Right kidney (tissue), 1 donor: ENCODE data around the gene SLC6A17.

ENCODE experiments used
- DNase-seq: peaks from one replicate; pipeline ENCODE4 v3.0.0-alpha.2; 2016

The SLC6A17 gene

GRCh38 chr1:110242062-110242461, 91.8 kb downstream of the SLC6A17 start:
- no peak for DNase-seq

GRCh38 chr1:110242731-110243130, 92.4 kb downstream of the SLC6A17 start:
- no peak for DNase-seq

- DNase-seq = no peak
These were observed 92.9 kb downstream of the SLC6A17 start for GRCh38 chr1:110243146-110243545.

GRCh38 chr1:110243574-110243973, 93.3 kb downstream of the SLC6A17 start:
- no peak for DNase-seq

GRCh38 chr1:110245876-110246620, 95.8 kb downstream of the SLC6A17 start:
- no peak for DNase-seq

- DNase-seq = no peak
These were observed 98.5 kb downstream of the SLC6A17 start for GRCh38 chr1:110248746-110249145.

- DNase-seq = no peak
These were observed 99.0 kb downstream of the SLC6A17 start for GRCh38 chr1:110249256-110249655.

GRCh38 chr1:110250008-110250407, 99.7 kb downstream of the SLC6A17 start:
- no peak for DNase-seq

- DNase-seq = no peak
These were observed 100.5 kb downstream of the SLC6A17 start for GRCh38 chr1:110250749-110251148.
